Activated T-cell treated with anti-CD3 and anti-CD28 coated beads, Interleukin-2, amount 50 U/mL, for 72 hours (primary cell): ENCODE results near the gene TMEM116. TPM values are rescaled to one million over a fixed set of nuclear protein-coding genes. Genes with fewer than 3 reads are reported as not detected.
"Not testable (repeated sequence)": the region's sequence is repeated elsewhere in the genome, so short reads cannot be mapped to it uniquely, and the experiment has no call there.

Experiments used
- ATAC-seq, 2 donors: fragments of 150-1000 bp; cut with Tn5 transposase; replicated peaks in 1 of 2; 2 replicates each; pipeline ENCODE4 v1.10.0; 2021; ENCODE audit warnings: moderate library complexity in 2 of 2, mild to moderate bottlenecking in 1 of 2
- DNase-seq, 2 donors: peaks; one replicate each; pipeline ENCODE4 v3.0.0; 2021 to 2022; ENCODE audit warnings: mixed read lengths in 1 of 2
- H3K27ac Mint-ChIP-seq: one replicate; pipeline ENCODE4 v1.8.0; 2022; ENCODE audit warnings: mild to moderate bottlenecking, moderate library complexity, mixed read lengths
- H3K27me3 Mint-ChIP-seq: one replicate; pipeline ENCODE4 v1.8.0; 2022; ENCODE audit warnings: low read depth, mixed read lengths
- H3K36me3 Mint-ChIP-seq, 2 donors: one replicate each; pipeline ENCODE4 v1.8.0; 2022; ENCODE audit warnings: mixed read lengths in 2 of 2, mild to moderate bottlenecking in 1 of 2; ENCODE audit not compliant: insufficient read depth in 2 of 2
- H3K4me1 Mint-ChIP-seq: one replicate; pipeline ENCODE4 v1.8.0; 2022; ENCODE audit warnings: low read depth, mixed read lengths
- H3K4me3 Mint-ChIP-seq, 2 donors: one replicate each; pipeline ENCODE4 v1.8.0; 2022; ENCODE audit warnings: mild to moderate bottlenecking in 2 of 2, mixed read lengths in 2 of 2, moderate library complexity in 2 of 2
- H3K9me3 Mint-ChIP-seq, 2 donors: one replicate each; pipeline ENCODE4 v1.8.0; 2022; ENCODE audit warnings: mixed read lengths in 2 of 2
- total RNA-seq, 2 donors: library from RNA; stranded (reverse); gene quantifications; one replicate each; pipeline ENCODE4 v1.2.3, GENCODE V29; 2022

Gene TMEM116
- total RNA-seq = 10 to 100 TPM; 19.4 to 21.0 TPM

DNA sequence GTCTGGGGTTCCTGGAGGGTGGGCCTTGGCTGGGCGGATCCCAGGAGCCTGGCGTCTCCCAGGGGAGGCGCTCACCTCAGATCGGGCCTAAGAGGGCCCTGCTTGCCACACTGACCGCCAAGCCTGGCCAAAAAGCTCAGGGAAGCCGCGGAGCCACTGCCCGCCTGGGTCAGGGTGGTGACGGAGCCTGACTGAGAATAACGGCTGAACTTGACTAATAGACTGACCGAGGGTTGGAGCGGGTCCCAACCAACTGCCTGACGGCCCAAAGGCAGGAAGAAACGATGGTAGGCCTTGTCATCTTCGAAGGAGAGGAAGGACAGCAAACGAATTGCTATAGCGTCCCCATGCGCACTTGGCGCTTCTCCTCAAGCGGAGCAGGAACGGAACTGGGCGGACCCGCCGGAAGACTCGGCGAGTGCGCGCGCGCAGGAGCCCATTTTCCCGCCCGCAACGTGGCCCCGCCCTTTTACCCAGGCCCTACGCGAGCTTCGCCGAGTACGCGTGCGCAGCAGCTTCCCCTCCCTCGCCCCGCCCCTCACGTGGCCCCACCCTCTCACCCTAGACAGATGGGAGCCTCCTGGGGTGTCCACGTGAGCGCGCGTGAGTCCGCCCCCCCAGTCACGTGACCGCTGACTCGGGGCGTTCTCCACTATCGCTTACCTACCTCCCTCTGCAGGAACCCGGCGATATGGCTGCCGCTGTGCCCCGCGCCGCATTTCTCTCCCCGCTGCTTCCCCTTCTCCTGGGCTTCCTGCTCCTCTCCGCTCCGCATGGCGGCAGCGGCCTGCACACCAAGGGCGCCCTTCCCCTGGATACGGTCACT is at the start of gene TMEM116, which contains the start of gene ERP29:
TSS of gene TMEM116 (minus strand) at position 391 of the 826 bp plus-strand sequence. CDS start 7,895 bp downstream, outside the sequence.
TSS of gene ERP29 (plus strand) at position 652 of the 826 bp plus-strand sequence. CDS start at position 692, 40 bp downstream.
- H3K4me1 Mint-ChIP-seq = peaks cover 60% of the 10 kb centered on the region

GRCh38 chr12:112061137-112061536 is 48.2 kb upstream of the TMEM116 start:
- Mint-ChIP-seq H3K27me3 (no peaks in the 10 kb centered on the region), H3K27ac (no peak overlapping the region), H3K9me3 (no peaks in the 10 kb centered on the region), H3K36me3 (peaks cover 3 to 30% of the 10 kb centered on the region in 2 donors), H3K4me1 (no peaks in the 10 kb centered on the region), H3K4me3 (no peak overlapping the region)
- no peak for ATAC-seq
- no peak for DNase-seq

More for the DNA sequence above, at the start of gene TMEM116, which contains the start of gene ERP29:
- no peaks in the 10 kb centered on the region for H3K27me3 Mint-ChIP-seq
- peaks cover 13 to 28% of the 10 kb centered on the region in 2 donors for H3K36me3 Mint-ChIP-seq
- peak; percentile 80 to 86 for ATAC-seq
- peak within 1 kb of the TSS; percentile 95 for H3K27ac Mint-ChIP-seq
- H3K4me3 Mint-ChIP-seq = peak within 1 kb of the TSS; percentile 81 to 98
- H3K9me3 Mint-ChIP-seq = peaks cover 3 to 4% of the 10 kb centered on the region in 2 donors
- peak; percentile 100 for DNase-seq

- DNase-seq (no peak), ATAC-seq (no peak)
- Mint-ChIP-seq H3K27me3 (no peaks in the 10 kb centered on the region), H3K36me3 (peaks cover 12 to 46% of the 10 kb centered on the region in 2 donors), H3K4me3 (no peak overlapping the region), H3K4me1 (peaks cover 10% of the 10 kb centered on the region), H3K27ac (peak overlapping the region; percentile 75), H3K9me3 (no peaks in the 10 kb centered on the region)
These were observed 36.4 kb upstream of the TMEM116 start for GRCh38 chr12:112049351-112049750.

DNA sequence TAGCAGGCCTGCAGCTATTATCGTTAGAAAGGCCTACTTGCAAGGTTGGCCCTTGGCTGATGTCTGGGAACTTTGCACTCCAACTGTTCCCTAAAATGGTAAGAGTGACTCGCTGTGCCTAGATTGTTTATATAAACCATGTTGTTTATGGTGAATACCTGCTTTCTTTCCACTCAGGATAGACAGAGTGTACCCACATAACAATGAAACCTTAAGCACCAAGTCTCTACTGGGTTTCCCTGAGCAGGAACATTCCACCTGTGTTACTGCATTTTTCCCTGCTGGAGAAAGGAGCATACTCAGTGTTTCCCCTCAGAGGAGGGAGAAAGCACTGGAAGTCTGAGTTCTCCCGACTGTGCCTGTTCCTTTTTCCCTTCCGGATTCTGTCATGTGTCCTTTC is 33.0 kb upstream of the TMEM116 start:
- DNase-seq (no peak), ATAC-seq (no peak)
- Mint-ChIP-seq H3K27ac (no peak overlapping the region), H3K27me3 (no peaks in the 10 kb centered on the region), H3K4me3 (no peak overlapping the region), H3K36me3 (peaks cover 13 to 41% of the 10 kb centered on the region in 2 donors), H3K9me3 (no peaks in the 10 kb centered on the region), H3K4me1 (no peaks in the 10 kb centered on the region)

DNA sequence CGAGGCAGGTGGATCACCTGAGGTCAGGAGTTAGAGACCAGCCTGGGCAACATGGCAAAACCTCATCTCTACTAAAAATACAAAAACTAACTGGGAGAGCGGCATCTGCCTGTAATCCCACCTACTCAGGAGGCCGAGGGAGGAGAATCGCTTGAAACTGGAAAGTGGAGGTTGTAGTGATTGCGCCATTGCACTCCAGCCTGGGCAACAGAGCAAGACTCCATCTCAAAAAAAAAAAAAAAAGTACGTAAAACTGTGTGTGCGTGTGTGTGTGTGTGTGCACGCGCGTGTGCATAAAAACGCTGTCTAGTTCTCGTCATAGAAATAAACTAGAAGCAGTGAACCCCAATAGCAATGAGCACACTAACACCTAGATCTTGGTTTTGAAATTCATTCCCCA is 23.6 kb upstream of the TMEM116 start:
- H3K27me3 Mint-ChIP-seq, H3K9me3 Mint-ChIP-seq, H3K4me3 Mint-ChIP-seq, DNase-seq, H3K4me1 Mint-ChIP-seq, ATAC-seq, H3K27ac Mint-ChIP-seq: not testable (repeated sequence)
- peaks cover 8 to 48% of the 10 kb centered on the region in 2 donors for H3K36me3 Mint-ChIP-seq

GRCh38 chr12:112035219-112035785 is 22.3 kb upstream of the TMEM116 start:
- Mint-ChIP-seq H3K4me1 (peaks cover 6% of the 10 kb centered on the region), H3K9me3 (no peaks in the 10 kb centered on the region), H3K27me3 (no peaks in the 10 kb centered on the region), H3K27ac (peak overlapping the region; percentile 14), H3K4me3 (no peak overlapping the region), H3K36me3 (peaks cover 8 to 52% of the 10 kb centered on the region in 2 donors)
- ATAC-seq (no peak), DNase-seq (no peak)

- Mint-ChIP-seq H3K36me3 (peaks cover 7 to 46% of the 10 kb centered on the region in 2 donors), H3K27ac (peak overlapping the region; percentile 70), H3K27me3 (no peaks in the 10 kb centered on the region), H3K4me1 (peaks cover 12% of the 10 kb centered on the region), H3K9me3 (no peaks in the 10 kb centered on the region), H3K4me3 (no peak overlapping the region)
- ATAC-seq = no peak
- no peak for DNase-seq
These were observed 19.3 kb upstream of the TMEM116 start for GRCh38 chr12:112032292-112032691.

- peaks cover 7 to 40% of the 10 kb centered on the region in 2 donors for H3K36me3 Mint-ChIP-seq
- peaks cover 13% of the 10 kb centered on the region for H3K4me1 Mint-ChIP-seq
- H3K4me3 Mint-ChIP-seq = no peak overlapping the region
- ATAC-seq (peak in 1 of 2 donors; percentile 38), DNase-seq (no peak)
- H3K27ac Mint-ChIP-seq = peak overlapping the region; percentile 31
- no peaks in the 10 kb centered on the region for H3K27me3 Mint-ChIP-seq
- no peaks in the 10 kb centered on the region for H3K9me3 Mint-ChIP-seq
These were observed 18.5 kb upstream of the TMEM116 start for GRCh38 chr12:112031472-112031871.

- ATAC-seq = no peak
- Mint-ChIP-seq H3K27ac (no peak overlapping the region), H3K36me3 (peaks cover 7 to 39% of the 10 kb centered on the region in 2 donors), H3K4me1 (peaks cover 22% of the 10 kb centered on the region), H3K4me3 (no peak overlapping the region), H3K27me3 (no peaks in the 10 kb centered on the region), H3K9me3 (no peaks in the 10 kb centered on the region)
- DNase-seq = no peak
These were observed 16.3 kb upstream of the TMEM116 start for GRCh38 chr12:112029301-112029700.

DNA sequence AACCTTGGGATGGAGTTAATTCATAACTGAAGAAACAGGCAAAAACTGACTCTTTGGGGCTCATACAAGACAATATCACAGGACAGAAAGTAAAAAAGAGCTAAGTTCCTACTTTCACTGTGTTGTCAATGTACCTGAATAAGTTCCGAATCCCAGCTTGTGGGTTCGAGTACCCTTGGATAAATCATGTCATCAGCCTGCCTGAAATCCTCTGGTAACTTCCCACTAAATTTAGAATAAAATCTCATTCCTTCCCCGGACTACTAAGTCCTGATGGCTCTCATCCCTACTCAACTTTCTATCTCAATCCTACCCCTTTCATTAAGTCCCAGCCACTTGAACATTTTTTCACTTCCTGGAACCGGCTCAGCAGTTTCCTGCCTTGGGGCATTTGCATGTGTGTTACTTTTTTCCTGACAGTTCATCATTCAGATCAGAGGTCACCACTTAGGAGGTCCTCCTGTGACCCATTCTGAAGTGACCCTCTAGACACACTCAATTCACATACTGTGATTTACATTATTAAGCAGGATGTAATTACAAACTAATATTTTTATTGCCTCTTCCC is 12.9 kb upstream of the TMEM116 start:
- Mint-ChIP-seq H3K9me3 (no peaks in the 10 kb centered on the region), H3K36me3 (peaks cover 9 to 33% of the 10 kb centered on the region in 2 donors), H3K4me3 (no peak overlapping the region), H3K27ac (peak overlapping the region; percentile 75), H3K4me1 (peaks cover 36% of the 10 kb centered on the region), H3K27me3 (no peaks in the 10 kb centered on the region)
- DNase-seq (no peak), ATAC-seq (no peak)

DNA sequence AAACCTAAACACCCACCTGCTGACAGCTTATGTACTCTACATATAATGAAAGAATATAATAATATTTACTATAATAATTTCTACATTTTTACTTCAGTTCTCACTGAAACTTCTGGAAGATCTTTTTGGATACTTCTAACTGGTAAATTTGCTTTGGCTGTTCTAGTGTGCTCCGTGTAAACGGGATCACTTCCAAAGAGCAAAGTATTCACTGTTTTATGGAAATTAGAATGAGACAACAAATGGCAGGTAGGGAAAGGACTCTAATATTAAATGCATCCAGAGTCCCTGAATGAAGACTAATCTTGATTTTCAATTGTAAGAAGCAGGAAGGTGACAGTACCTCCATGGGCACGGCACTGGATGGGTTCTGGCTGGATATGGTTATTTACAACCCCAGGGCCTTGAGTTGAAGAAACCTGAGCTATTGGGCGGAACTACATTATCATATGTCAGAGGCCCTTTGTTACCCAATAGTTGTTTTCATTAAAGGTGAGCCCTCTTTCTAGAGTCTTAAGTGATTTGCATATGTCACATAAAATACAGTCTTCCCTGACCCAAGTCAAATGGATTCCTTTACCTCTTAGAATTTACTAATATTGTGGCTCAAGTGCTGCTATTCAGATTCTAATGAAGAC is 10.9 kb upstream of the TMEM116 start:
- Mint-ChIP-seq H3K27ac (peak overlapping the region; percentile 51), H3K4me1 (peaks cover 39% of the 10 kb centered on the region), H3K4me3 (no peak overlapping the region), H3K9me3 (no peaks in the 10 kb centered on the region), H3K27me3 (no peaks in the 10 kb centered on the region), H3K36me3 (peaks cover 5 to 22% of the 10 kb centered on the region in 2 donors)
- ATAC-seq = no peak
- no peak for DNase-seq

GRCh38 chr12:112022241-112023016 is 9.5 kb upstream of the TMEM116 start:
- Mint-ChIP-seq H3K4me1 (peaks cover 49% of the 10 kb centered on the region), H3K27me3 (no peaks in the 10 kb centered on the region), H3K4me3 (no peak overlapping the region), H3K9me3 (no peaks in the 10 kb centered on the region), H3K27ac (peak overlapping the region; percentile 3), H3K36me3 (peaks cover 4 to 20% of the 10 kb centered on the region in 2 donors)
- no peak for DNase-seq
- peak; percentile 20 to 35 for ATAC-seq
